ENCODE results near the gene ALG1. TPM values are rescaled to one million over a fixed set of nuclear protein-coding genes. Genes with fewer than 3 reads are reported as not detected.
"Not testable (repeated sequence)": the region's sequence is repeated elsewhere in the genome, so short reads cannot be mapped to it uniquely, and the experiment has no call there.

The ALG1 gene
- total and polyA plus RNA-seq, 2 of the 13 experiments (the other 11 are each of a cell fraction or from before 2014, with no cell fraction given) = 43.3 to 75.6 TPM

GRCh38 chr16:5108505-5109158, 37.0 kb downstream of the ALG1 start:
- intact Hi-C loops (cut with micrococcal nuclease; ENCODE audit: unreplicated experiment) (no loop called here), in situ Hi-C loops (cut with HindIII; ENCODE audit: extremely low pct_ligation_motif_present, low pct_unique_long_range_greater_than_20kb) (no loop called here)
- Histone ChIP-seq H3K4me1 (ENCODE audit: insufficient read depth, low read length) (peaks cover 8% of the 10 kb centered on the region), H4K20me1 (ENCODE audit: insufficient read depth, low read length) (no peaks in the 10 kb centered on the region), H3K79me2 (ENCODE audit: insufficient read depth, low read length) (no peaks in the 10 kb centered on the region), H3K36me3 (replicated peaks in 1 of 2; ENCODE audit: control insufficient read depth in 1 of 2, insufficient read depth in 2 of 2, low read length in 2 of 2) (no peaks in the 10 kb centered on the region), H3K9ac (ENCODE audit: insufficient read depth, low read depth, low read length) (no peak overlapping the region), H3K27me3 (ENCODE audit: control insufficient read depth in 1 of 2, insufficient read depth in 2 of 2, low read length in 2 of 2) (no peaks in the 10 kb centered on the region), H3K4me2 (ENCODE audit: low read depth, low read length) (no peak overlapping the region), H3K4me3 (replicated peaks in 1 of 3; ENCODE audit: insufficient read depth in 1 of 3, low read depth in 2 of 3, low read length in 3 of 3) (no peak overlapping the region), H3K9me3 (ENCODE audit: low read length) (no peaks in the 10 kb centered on the region), H2AFZ (ENCODE audit: low read length) (no peak overlapping the region), H3K27ac (ENCODE audit: extremely low read length, insufficient read depth, low read length) (no peak overlapping the region)
- FAIRE-seq = no peak
- ChIA-PET CTCF (ENCODE audit: low intra/inter-chr PET ratio, low total read pairs) (no interaction called here), POLR2A (interaction anchor here (1.3 to 2.3 kb wide), 2 partner anchors 10 to 26 kb away, joined by 4 to 9 read pairs; no protein-coding TSS in a partner anchor)
- no TSS peak for BruUV-seq (replicated peaks)
- DNase-seq (ENCODE audit: low spot score) = no peak
- WGBS (ENCODE audit: low lambda C conversion rate) = 87% methylated on average over 27 of the region's 27 CpGs
- 0 out of 2 replicates have a peak, but pooled peaks have one; percentile 43 for TF ChIP-seq DNMT1 (CRISPR knock-in tag; IDR thresholded peaks at IDR 0.05)
- TF ChIP-seq, protein P1, sequence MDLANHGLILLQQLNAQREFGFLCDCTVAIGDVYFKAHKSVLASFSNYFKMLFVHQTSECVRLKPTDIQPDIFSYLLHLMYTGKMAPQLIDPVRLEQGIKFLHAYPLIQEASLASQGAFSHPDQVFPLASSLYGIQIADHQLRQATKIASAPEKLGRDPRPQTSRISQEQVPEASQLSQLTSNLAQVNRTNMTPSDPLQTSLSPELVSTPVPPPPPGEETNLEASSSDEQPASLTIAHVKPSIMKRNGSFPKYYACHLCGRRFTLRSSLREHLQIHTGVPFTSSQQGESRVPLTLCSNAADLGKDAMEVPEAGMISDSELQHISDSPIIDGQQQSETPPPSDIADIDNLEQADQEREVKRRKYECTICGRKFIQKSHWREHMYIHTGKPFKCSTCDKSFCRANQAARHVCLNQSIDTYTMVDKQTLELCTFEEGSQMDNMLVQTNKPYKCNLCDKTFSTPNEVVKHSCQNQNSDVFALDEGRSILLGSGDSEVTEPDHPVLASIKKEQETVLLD (CRISPR knock-in tag; IDR thresholded peaks at IDR 0.05; ENCODE audit: low read depth) = no peak
- ATAC-seq = peak; percentile 55

DNA sequence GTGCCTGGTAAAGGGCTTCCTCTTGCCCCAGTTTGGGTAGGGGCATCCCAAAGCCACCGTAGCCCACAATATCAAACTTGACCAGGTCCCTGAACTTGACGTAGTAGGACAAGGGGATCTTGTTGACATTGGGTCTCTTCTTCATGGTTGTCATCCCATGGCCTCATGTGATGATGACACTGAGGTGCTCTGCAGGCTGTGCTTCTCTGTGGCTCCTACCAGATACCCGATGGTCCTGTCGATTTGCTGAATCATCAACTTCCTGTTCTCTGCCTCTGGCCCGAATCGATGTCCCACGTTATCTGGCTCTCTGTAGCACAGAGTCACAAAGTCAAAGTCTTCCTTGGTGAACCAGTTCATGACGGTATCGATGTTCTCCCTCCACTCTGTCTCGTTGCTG, 39.3 kb downstream of the ALG1 start:
- H4K20me1 ChIP-seq (ENCODE audit: insufficient read depth, low read length); H3K9me3 ChIP-seq (ENCODE audit: low read length); BruUV-seq (replicated peaks); H3K27me3 ChIP-seq (ENCODE audit: control insufficient read depth in 1 of 2, insufficient read depth in 2 of 2, low read length in 2 of 2); in situ Hi-C loops (cut with HindIII; ENCODE audit: extremely low pct_ligation_motif_present, low pct_unique_long_range_greater_than_20kb); DNase-seq (ENCODE audit: low spot score); H3K4me1 ChIP-seq (ENCODE audit: insufficient read depth, low read length); POLR2A ChIA-PET; H3K4me3 ChIP-seq (replicated peaks in 1 of 3; ENCODE audit: insufficient read depth in 1 of 3, low read depth in 2 of 3, low read length in 3 of 3); H2AFZ ChIP-seq (ENCODE audit: low read length); H3K36me3 ChIP-seq (replicated peaks in 1 of 2; ENCODE audit: control insufficient read depth in 1 of 2, insufficient read depth in 2 of 2, low read length in 2 of 2); H3K27ac ChIP-seq (ENCODE audit: extremely low read length, insufficient read depth, low read length); H3K4me2 ChIP-seq (ENCODE audit: low read depth, low read length); CTCF ChIA-PET (ENCODE audit: low intra/inter-chr PET ratio, low total read pairs); FAIRE-seq; H3K79me2 ChIP-seq (ENCODE audit: insufficient read depth, low read length); H3K9ac ChIP-seq (ENCODE audit: insufficient read depth, low read depth, low read length); intact Hi-C loops (cut with micrococcal nuclease; ENCODE audit: unreplicated experiment); ATAC-seq; TF ChIP-seq CREB1 (CRISPR knock-in tag; IDR thresholded peaks at IDR 0.05): not testable (repeated sequence)
- TF ChIP-seq CREB1 (IDR thresholded peaks at IDR 0.05) (0 out of 2 replicates have a peak, but pooled peaks have one; percentile 17), MAFF (IDR thresholded peaks at IDR 0.05; ENCODE audit: low read depth, low read length) (peak; percentile 88), MAFK (conservative IDR thresholded peaks at IDR 0.05 in 1 of 2, IDR thresholded peaks at IDR 0.05 in 1 of 2; ENCODE audit: low read length in 2 of 2) (peak; percentile 81 to 87)
- 66% methylated on average over 10 of the region's 10 CpGs for WGBS (ENCODE audit: low lambda C conversion rate)
